HEK293T (cell line): ENCODE measurements around the gene FRMD4B.
A peak's percentile ranks its signal among the peaks of the same experiment; 100 is the strongest.

Source experiments
- CTCF ChIA-PET: fragments of 350-600 bp; formaldehyde crosslinking; extraction: SDS; loops from one replicate; lab custom pipeline; 2021; ENCODE audit warnings: antibody characterized with exemption, inconsistent platforms; lab: Yijun Ruan, JAX
- POLR2A ChIA-PET: fragments of 350-600 bp; formaldehyde crosslinking; extraction: SDS; loops from one replicate; lab custom pipeline; 2020; ENCODE audit warnings: antibody characterized with exemption, inconsistent platforms; lab: Yijun Ruan, JAX
- DNase-seq: peaks from one replicate; pipeline ENCODE4 v3.0.0; 2012; ENCODE audit warnings: mixed read lengths; ENCODE audit errors: extremely low spot score
- ARNT ChIP-seq: fragments of 450-650 bp; IDR thresholded peaks from 2 replicates; pipeline ENCODE4 v1.6.1; 2017; ENCODE audit warnings: mild to moderate bottlenecking
- BHLHE40 ChIP-seq: fragments of 450-650 bp; IDR thresholded peaks from 2 replicates; pipeline ENCODE4 v1.6.1; 2016; ENCODE audit warnings: mild to moderate bottlenecking, moderate library complexity, borderline replicate concordance
- CTBP1 ChIP-seq: fragments of 450-650 bp; IDR thresholded peaks from 2 replicates; pipeline ENCODE4 v1.6.1; 2016; ENCODE audit warnings: borderline replicate concordance
- ELF4 ChIP-seq: fragments of 450-650 bp; IDR thresholded peaks from 2 replicates; pipeline ENCODE4 v1.6.1; 2017; ENCODE audit warnings: antibody characterized with exemption
- FOXA1 ChIP-seq: fragments of 450-650 bp; IDR thresholded peaks from 2 replicates; pipeline ENCODE4 v1.6.1; 2016; ENCODE audit warnings: mild to moderate bottlenecking
- FOXK2 ChIP-seq: fragments of 450-650 bp; IDR thresholded peaks from 2 replicates; pipeline ENCODE4 v1.6.1; 2016; ENCODE audit warnings: mild to moderate bottlenecking
- FOXM1 ChIP-seq: fragments of 450-650 bp; IDR thresholded peaks from 2 replicates; pipeline ENCODE4 v1.6.1; 2017; ENCODE audit warnings: mild to moderate bottlenecking, borderline replicate concordance
- HDGF ChIP-seq: fragments of 450-650 bp; IDR thresholded peaks from 2 replicates; pipeline ENCODE4 v1.6.1; 2017; ENCODE audit warnings: antibody characterized with exemption, borderline replicate concordance
- L3MBTL2 ChIP-seq: fragments of 450-650 bp; conservative IDR thresholded peaks from 2 replicates; pipeline ENCODE4 v1.6.1; 2016; ENCODE audit warnings: mild to moderate bottlenecking
- LEF1 ChIP-seq: fragments of 450-650 bp; IDR thresholded peaks from 2 replicates; pipeline ENCODE4 v1.6.1; 2017; ENCODE audit warnings: mild to moderate bottlenecking, borderline replicate concordance
- NFRKB ChIP-seq: fragments of 450-650 bp; IDR thresholded peaks from 2 replicates; pipeline ENCODE4 v1.6.1; 2016; ENCODE audit warnings: mild to moderate bottlenecking, moderate library complexity
- SP1 ChIP-seq: fragments of 450-650 bp; IDR thresholded peaks from 2 replicates; pipeline ENCODE4 v1.6.1; 2017
- SUZ12 ChIP-seq: fragments of 450-650 bp; IDR thresholded peaks from 2 replicates; pipeline ENCODE4 v1.6.1; 2016; ENCODE audit warnings: mild to moderate bottlenecking
- TARDBP ChIP-seq: fragments of 450-650 bp; IDR thresholded peaks from 2 replicates; pipeline ENCODE4 v1.6.1; 2016
- ZNF384 ChIP-seq: fragments of 450-650 bp; IDR thresholded peaks from 2 replicates; pipeline ENCODE4 v1.6.1; 2016
- TF ChIP-seq, protein P1 (sequence below): fragments of 450-650 bp; IDR thresholded peaks from 2 replicates; pipeline ENCODE4 v1.6.1; 2016

The FRMD4B gene

DNA sequence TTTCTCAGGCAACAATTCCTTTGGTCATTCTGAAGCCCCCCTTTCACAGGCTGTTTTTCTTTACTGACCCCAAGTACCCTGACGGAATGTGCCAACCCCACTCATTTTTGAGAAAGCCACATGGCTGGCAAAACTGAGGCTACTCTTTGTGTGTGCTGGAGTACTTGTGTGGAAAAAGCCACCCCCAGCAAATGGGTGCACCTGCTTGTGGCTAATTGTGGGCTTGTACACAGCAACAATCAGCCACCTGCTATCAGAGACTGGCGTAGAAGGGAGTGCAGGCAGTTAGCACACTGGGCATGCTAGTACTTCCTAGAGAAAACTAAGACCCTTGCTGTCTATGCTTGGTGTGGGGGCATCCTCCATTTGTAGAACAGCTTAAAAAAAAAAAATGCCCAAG is 153.4 kb downstream of the FRMD4B start:
- POLR2A ChIA-PET = no interaction called here
- no peak for DNase-seq
- CTCF ChIA-PET = no interaction called here
- TF ChIP-seq FOXA1 (no peak), HDGF (no peak), LEF1 (no peak), ZNF384 (no peak)
- TF ChIP-seq, protein P1, sequence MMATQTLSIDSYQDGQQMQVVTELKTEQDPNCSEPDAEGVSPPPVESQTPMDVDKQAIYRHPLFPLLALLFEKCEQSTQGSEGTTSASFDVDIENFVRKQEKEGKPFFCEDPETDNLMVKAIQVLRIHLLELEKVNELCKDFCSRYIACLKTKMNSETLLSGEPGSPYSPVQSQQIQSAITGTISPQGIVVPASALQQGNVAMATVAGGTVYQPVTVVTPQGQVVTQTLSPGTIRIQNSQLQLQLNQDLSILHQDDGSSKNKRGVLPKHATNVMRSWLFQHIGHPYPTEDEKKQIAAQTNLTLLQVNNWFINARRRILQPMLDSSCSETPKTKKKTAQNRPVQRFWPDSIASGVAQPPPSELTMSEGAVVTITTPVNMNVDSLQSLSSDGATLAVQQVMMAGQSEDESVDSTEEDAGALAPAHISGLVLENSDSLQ = no peak

DNA sequence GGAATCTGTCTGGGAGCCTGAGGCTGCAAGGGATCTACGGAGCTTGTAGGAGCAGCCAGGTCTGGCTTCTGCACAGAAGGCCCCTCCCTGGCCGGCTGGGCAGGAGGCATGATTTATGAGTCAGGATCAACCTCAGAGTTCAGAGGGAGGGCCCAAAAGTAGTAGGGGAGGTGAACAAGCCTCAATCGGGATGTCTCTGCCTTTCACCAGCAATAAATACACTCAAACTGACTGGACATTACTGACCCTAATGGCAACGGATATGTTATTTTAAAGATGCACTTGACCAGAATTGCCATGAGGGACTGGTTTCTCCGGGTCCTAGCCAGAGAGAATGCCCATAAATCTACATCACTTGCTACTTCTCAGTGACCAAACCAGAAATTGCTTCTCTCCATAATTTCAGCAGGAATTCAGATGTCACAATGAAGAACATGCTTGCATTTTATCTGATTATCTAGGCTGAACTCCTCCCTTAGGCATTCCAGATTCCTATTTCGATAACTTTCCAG is 153.9 kb downstream of the FRMD4B start:
- POLR2A ChIA-PET = no interaction called here
- CTCF ChIA-PET = no interaction called here
- TF ChIP-seq HDGF = no peak
- TF ChIP-seq FOXK2 = no peak
- TF ChIP-seq, protein P1 = peak; percentile 94
- peak; percentile 51 for DNase-seq

DNA sequence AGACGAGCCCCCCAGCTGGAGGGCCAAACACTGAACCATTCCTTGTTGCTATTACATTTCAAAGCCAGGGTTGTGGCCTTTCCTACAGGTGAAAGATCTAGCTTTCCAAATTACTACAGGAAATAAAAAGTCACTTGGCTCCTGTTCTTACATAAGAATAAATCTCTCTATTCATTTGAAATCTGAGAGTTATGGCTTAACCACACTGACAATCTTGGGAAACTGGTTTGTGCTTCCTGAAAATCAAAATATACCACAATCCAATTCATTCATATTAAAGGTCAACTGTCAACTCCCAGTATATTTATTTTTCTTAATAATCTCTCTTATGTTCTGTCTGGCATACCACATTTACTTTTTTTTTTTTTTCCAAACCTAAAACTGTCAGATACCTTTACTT is 159.8 kb downstream of the FRMD4B start:
- POLR2A ChIA-PET = interaction anchor here (1.2 kb wide), 1 partner anchor 11 kb away, joined by 4 read pairs; no protein-coding TSS in a partner anchor

DNA sequence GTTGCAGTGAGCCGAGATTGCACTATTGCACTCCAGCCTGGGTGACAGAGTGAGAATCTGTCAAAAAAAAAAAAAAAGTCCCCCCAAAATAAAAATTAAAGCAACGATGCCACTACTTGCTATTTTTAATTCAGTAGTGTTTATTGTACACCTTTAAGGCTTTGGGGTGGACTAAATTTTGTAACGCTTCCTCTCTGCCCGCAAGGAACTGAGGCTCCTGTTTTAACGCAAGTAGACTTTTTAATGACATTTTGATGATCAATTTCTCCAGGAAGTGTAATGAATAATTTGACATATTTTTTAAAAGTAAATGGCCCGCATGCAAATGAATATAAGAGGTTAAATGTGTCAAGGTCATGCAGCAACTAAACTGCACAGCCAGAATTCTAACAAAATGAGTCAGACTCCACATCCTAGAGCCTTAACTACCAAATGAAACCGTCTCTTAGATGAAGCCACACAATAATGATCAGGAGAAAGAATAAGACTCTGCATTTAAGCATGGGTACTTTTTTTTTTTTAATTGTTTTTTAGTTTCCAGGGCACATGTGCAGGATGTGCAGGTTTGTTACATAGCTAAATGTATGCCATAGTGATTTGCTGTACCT is 166.7 kb downstream of the FRMD4B start:
- CTCF ChIA-PET = no interaction called here
- POLR2A ChIA-PET = no interaction called here

More for the DNA sequence above, 159.8 kb downstream of the FRMD4B start:
- CTCF ChIA-PET = no interaction called here
- DNase-seq = no peak
- TF ChIP-seq TARDBP (no peak), BHLHE40 (no peak), ARNT (no peak), FOXK2 (no peak), L3MBTL2 (no peak), SP1 (no peak), LEF1 (no peak)

DNA sequence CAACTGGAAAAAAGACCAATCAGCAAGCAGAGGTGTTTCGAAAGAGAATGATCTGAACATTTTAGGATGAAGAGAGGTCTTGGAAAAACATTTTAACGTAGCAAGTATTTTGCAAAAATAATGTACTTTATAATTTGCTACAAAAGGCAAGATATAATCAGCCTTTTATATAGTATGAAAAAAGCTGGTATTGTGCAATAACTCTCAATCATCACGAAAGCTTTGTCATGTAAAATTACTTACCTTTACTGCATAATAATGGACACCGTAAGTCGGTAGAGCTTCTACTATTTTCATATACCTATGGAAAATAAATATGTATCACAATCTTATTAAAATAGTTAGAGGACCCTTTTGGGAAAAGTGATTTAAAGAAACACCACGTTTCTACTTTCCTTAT is 167.8 kb downstream of the FRMD4B start:
- DNase-seq = no peak
- TF ChIP-seq L3MBTL2 = no peak
- TF ChIP-seq SUZ12 = no peak
- no peak for TF ChIP-seq FOXA1
- TF ChIP-seq ELF4 = no peak
- TF ChIP-seq ARNT = no peak
- TF ChIP-seq, protein P1 = no peak
- TF ChIP-seq ZNF384 = no peak
- no peak for TF ChIP-seq BHLHE40
- no peak for TF ChIP-seq TARDBP
- TF ChIP-seq NFRKB = no peak
- TF ChIP-seq SP1 = no peak
- no peak for TF ChIP-seq HDGF
- no peak for TF ChIP-seq CTBP1
- TF ChIP-seq FOXM1 = no peak
- POLR2A ChIA-PET = no interaction called here
- CTCF ChIA-PET = no interaction called here

More for the DNA sequence above, 166.7 kb downstream of the FRMD4B start:
- no peak for TF ChIP-seq BHLHE40
- no peak for DNase-seq

DNA sequence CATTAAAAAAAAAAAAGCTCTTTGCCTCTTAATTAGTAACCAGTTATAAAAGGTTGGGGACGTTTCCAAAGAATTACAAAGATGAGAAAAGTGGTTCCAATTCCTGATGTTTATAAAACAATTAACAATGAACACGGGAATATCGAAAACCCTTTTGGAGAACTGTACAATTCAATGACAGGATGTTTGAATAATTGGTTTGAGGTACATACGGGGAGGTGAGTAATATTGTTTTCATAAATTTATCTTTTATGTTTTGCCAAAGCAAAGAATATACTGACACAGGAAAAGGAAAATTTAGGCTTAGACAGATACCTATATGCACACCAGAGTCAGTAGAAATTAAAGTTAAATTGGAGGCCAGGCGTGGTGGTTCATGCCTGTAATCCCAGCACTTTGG is 168.9 kb downstream of the FRMD4B start:
- POLR2A ChIA-PET = no interaction called here
- no peak for DNase-seq
- CTCF ChIA-PET = no interaction called here
- TF ChIP-seq TARDBP (no peak), SUZ12 (no peak), FOXK2 (no peak), ARNT (no peak), LEF1 (no peak), ZNF384 (no peak), ELF4 (no peak), CTBP1 (no peak), FOXA1 (no peak)

DNA sequence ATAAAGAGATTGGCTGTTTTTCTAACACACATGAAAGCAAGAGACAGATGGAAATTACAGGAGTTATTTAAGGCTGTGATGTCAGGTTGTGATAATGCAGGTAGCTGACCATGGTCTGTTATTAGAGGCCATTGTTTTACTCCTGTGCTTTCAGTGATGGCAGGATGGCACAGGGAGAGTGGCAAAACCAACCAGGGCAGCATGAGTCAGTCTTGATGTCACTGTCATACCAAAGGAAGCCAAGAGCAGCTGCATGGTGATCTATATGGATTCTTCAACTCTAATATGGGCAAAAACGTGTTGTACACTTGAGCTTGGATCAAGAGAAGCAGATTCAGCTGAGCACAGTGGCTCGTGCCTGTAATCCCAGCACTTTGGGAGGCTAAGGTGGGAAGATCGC is 171.6 kb downstream of the FRMD4B start:
- CTCF ChIA-PET = interaction anchor here (0.7 kb wide), 1 partner anchor 92 kb away, joined by 3 read pairs; no protein-coding TSS in a partner anchor
- DNase-seq = no peak
- POLR2A ChIA-PET = interaction anchor here (1.6 kb wide), 1 partner anchor 13 kb away, joined by 4 read pairs; no protein-coding TSS in a partner anchor
- TF ChIP-seq TARDBP (no peak), CTBP1 (no peak), ELF4 (no peak), SP1 (no peak)
